ENCODE results near the gene TOX2. TPM values are rescaled to one million over a fixed set of nuclear protein-coding genes. Genes with fewer than 3 reads are reported as not detected.

Gene TOX2
- total RNA-seq, 2 donors from 2014 or later = 4.0 to 6.1 TPM

DNA sequence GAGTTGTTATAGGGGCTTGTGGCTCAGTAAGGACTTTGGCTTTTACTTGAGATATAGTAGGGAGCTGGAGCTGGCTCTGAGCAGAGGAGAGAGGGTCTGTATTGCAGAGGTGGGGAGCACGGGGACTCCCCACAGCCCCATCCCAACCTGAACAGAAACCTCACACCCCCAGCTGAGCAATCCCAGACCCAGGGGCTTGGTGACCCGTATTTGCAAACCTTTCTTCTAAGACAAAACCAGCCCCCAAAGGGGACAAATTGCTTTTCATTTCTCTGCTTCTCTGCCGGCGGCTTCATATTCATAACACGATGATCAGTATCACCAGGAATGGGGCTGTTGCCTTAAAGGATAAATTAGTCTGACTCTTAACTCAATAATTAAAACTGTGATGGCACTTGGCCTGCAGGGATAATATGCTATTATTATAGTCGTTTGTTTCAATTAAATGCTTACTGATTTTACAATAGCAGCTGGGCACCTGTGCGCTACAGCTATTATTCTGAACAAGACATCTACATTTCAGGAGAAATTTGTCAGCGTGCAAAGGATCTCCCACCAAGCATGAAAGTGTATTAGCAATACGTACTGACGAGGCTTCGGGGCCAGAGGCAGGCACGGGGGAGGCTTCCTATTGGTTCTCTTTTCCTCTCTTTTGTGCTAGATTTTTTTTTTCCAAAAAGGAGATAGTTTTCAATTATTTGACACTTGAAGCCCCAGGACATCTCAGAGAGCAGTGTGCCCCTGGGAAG lies 118.1 kb downstream of the TOX2 start:
- H3K27ac ChIP-seq = no peak overlapping the region
- no peaks in the 10 kb centered on the region for H3K9me3 ChIP-seq
- no peaks in the 10 kb centered on the region for H3K36me3 ChIP-seq
- no peaks in the 10 kb centered on the region for H3K4me1 ChIP-seq
- H3K4me3 ChIP-seq = no peak overlapping the region
- TF ChIP-seq CTCF (IDR thresholded peaks at IDR 0.05) = no peak
- intact Hi-C loops (cut with DNase I) = no loop called here
- no peaks in the 10 kb centered on the region for H3K27me3 ChIP-seq
- H3K9ac ChIP-seq (ENCODE audit: low read depth in 2 of 2, low read length in 2 of 2) = no peak overlapping the region
- no peak for DNase-seq

- Histone ChIP-seq H3K27me3 (no peaks in the 10 kb centered on the region), H3K9ac (ENCODE audit: low read depth in 2 of 2, low read length in 2 of 2) (no peak overlapping the region), H3K27ac (no peak overlapping the region), H3K36me3 (no peaks in the 10 kb centered on the region), H3K9me3 (no peaks in the 10 kb centered on the region), H3K4me3 (no peak overlapping the region), H3K4me1 (no peaks in the 10 kb centered on the region)
- intact Hi-C loops (cut with DNase I) = no loop called here
- TF ChIP-seq CTCF (IDR thresholded peaks at IDR 0.05) = no peak
- DNase-seq = no peak
Measured at GRCh38 chr20:44033344-44033743, 118.7 kb downstream of the TOX2 start.

DNA sequence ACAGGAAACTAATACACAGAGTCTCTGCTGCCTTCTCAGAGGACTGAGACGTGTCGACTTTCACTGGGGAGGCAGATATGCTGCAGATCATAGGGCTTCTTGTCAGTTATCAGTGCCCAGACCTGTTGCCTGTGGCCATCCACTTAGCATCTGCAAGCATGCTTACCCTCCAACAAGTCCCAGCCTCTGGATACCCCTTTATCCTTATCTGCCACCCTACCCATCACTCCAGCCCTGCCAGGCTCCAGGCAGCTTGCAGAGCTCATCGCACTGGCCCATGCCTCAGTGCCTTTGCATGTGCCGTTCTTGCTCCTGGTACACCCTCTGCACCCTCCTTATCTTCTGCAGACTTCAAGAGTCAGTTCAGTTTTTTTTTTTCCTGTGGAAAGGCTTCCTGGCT lies 119.2 kb downstream of the TOX2 start:
- Histone ChIP-seq H3K4me1 (no peaks in the 10 kb centered on the region), H3K27ac (no peak overlapping the region), H3K9me3 (no peaks in the 10 kb centered on the region), H3K9ac (ENCODE audit: low read depth in 2 of 2, low read length in 2 of 2) (no peak overlapping the region), H3K4me3 (no peak overlapping the region), H3K27me3 (no peaks in the 10 kb centered on the region), H3K36me3 (no peaks in the 10 kb centered on the region)
- intact Hi-C loops (cut with DNase I) = no loop called here
- TF ChIP-seq CTCF (IDR thresholded peaks at IDR 0.05) = no peak
- DNase-seq = no peak

- intact Hi-C loops (cut with DNase I) = no loop called here
- no peaks in the 10 kb centered on the region for H3K36me3 ChIP-seq
- H3K27ac ChIP-seq = no peak overlapping the region
- H3K9ac ChIP-seq (ENCODE audit: low read depth in 2 of 2, low read length in 2 of 2) = no peak overlapping the region
- H3K4me3 ChIP-seq = no peak overlapping the region
- H3K4me1 ChIP-seq = no peaks in the 10 kb centered on the region
- no peak for DNase-seq
- no peaks in the 10 kb centered on the region for H3K27me3 ChIP-seq
- TF ChIP-seq CTCF (IDR thresholded peaks at IDR 0.05) = no peak
- H3K9me3 ChIP-seq = no peaks in the 10 kb centered on the region
Measured at GRCh38 chr20:44034451-44034850, 119.8 kb downstream of the TOX2 start.

DNA sequence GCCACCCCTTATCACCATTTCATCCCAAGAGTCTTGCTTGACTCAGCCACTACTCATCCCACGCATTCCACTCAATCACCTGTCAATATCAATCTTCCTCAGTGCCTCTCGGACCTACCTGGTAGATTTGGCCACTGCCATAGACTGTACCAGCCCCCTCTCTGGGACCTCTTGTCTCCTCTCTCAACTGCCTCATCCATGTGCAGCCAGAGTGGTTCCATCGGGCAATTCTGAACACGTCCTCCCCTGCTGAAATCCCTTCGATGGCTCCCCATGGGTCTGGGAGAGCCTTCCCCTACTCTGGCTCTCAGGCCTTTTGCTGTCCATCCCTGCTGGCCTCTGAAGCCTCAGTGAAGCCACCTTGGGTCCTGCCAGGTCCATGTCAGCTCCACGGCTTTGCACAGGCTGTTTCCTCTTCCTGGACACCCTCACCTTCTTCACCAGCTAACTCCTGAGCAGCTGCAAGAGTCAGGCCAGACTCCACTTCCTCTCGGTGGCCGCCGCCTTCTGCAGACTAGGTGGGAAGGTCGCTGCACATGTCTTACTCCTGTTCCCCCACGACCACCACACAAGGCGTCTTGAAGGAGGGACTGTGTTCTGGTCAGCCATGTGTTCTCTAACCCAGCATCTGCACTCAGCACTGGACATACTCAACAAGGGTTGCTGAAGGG lies 120.4 kb downstream of the TOX2 start:
- Histone ChIP-seq H3K9me3 (no peaks in the 10 kb centered on the region), H3K27ac (no peak overlapping the region), H3K4me1 (no peaks in the 10 kb centered on the region), H3K4me3 (no peak overlapping the region), H3K9ac (ENCODE audit: low read depth in 2 of 2, low read length in 2 of 2) (no peak overlapping the region), H3K36me3 (no peaks in the 10 kb centered on the region), H3K27me3 (no peaks in the 10 kb centered on the region)
- intact Hi-C loops (cut with DNase I) = no loop called here
- DNase-seq = no peak
- TF ChIP-seq CTCF (IDR thresholded peaks at IDR 0.05) = no peak
